IMR-90 (cell line): ENCODE measurements around the gene CLEC2D. TPM values are rescaled to one million over a fixed set of nuclear protein-coding genes. Genes with fewer than 3 reads are reported as not detected.

Source experiments
- ATAC-seq: fragments of 200-7000 bp; cut with Tn5 transposase; 2 replicates; pipeline ENCODE4 v1.9.1; 2020; ENCODE audit warnings: low read depth, mild to moderate bottlenecking, moderate library complexity
- BruUV-seq: library from RNA; stranded (reverse); fragments of 400-500 nt; replicated peaks from 2 replicates; lab custom pipeline; 2021; lab: Mats Ljungman, UMichigan
- CTCF ChIA-PET: fragments of 300-600 bp; formaldehyde crosslinking; extraction: SDS; loops from one replicate; lab custom pipeline; 2021; ENCODE audit warnings: antibody characterized with exemption; lab: Yijun Ruan, JAX
- POLR2A ChIA-PET: fragments of 300-600 bp; sonication (Branson Sonifier 250); formaldehyde crosslinking; loops from one replicate; lab custom pipeline; 2022; ENCODE audit warnings: antibody characterized with exemption; ENCODE audit not compliant: unreplicated experiment; lab: Charles Lee
- DNase-seq: peaks from one replicate; pipeline ENCODE4 v3.0.0; 2013
- H2AFZ ChIP-seq: replicated peaks from 2 replicates; pipeline ENCODE3; 2013; ENCODE audit warnings: low read length, mild to moderate bottlenecking; ENCODE audit not compliant: poor library complexity
- H2AK5ac ChIP-seq: 2 replicates; pipeline ENCODE4 v1.6.1; 2013; ENCODE audit warnings: low read depth, low read length, inconsistent platforms
- H2AK9ac ChIP-seq: replicated peaks from 2 replicates; pipeline ENCODE3; 2013; ENCODE audit warnings: mild to moderate bottlenecking, low read depth, low read length, moderate library complexity; ENCODE audit not compliant: poor library complexity
- H2BK120ac ChIP-seq: 2 replicates; pipeline ENCODE4 v1.6.1; 2013; ENCODE audit warnings: low read depth, low read length, inconsistent platforms
- H2BK15ac ChIP-seq: 3 replicates; pipeline ENCODE4 v1.6.1; 2013; ENCODE audit warnings: low read depth, low read length, inconsistent platforms
- H2BK20ac ChIP-seq: 2 replicates; pipeline ENCODE4 v1.6.1; 2013; ENCODE audit warnings: low read depth, mild to moderate bottlenecking, inconsistent platforms, low read length, moderate library complexity
- H2BK5ac ChIP-seq: 2 replicates; pipeline ENCODE4 v1.6.1; 2013; ENCODE audit warnings: mild to moderate bottlenecking, low read depth, low read length, inconsistent platforms; ENCODE audit not compliant: poor library complexity, severe bottlenecking
- H3K14ac ChIP-seq: replicated peaks from 2 replicates; pipeline ENCODE4 v1.6.1; 2013; ENCODE audit warnings: low read depth, low read length, inconsistent platforms
- H3K18ac ChIP-seq: 2 replicates; pipeline ENCODE4 v1.6.1; 2013; ENCODE audit warnings: low read depth, low read length, control low read depth
- H3K23ac ChIP-seq: 2 replicates; pipeline ENCODE4 v1.6.1; 2013; ENCODE audit warnings: low read depth, low read length, inconsistent platforms
- H3K27ac ChIP-seq: 2 replicates; pipeline ENCODE4 v1.5.1; 2013; ENCODE audit warnings: mild to moderate bottlenecking, control low read depth, low read length; ENCODE audit not compliant: insufficient read depth
- H3K27me3 ChIP-seq: 2 replicates; pipeline ENCODE4 v1.6.1; 2013; ENCODE audit warnings: low read length; ENCODE audit not compliant: control insufficient read depth, insufficient read depth
- H3K36me3 ChIP-seq: 2 replicates; pipeline ENCODE4 v1.6.1; 2013; ENCODE audit warnings: low read length, mixed read lengths; ENCODE audit not compliant: control insufficient read depth, insufficient read depth
- H3K4ac ChIP-seq: 2 replicates; pipeline ENCODE4 v1.6.1; 2013; ENCODE audit warnings: low read depth, low read length, inconsistent platforms
- H3K4me1 ChIP-seq: 2 replicates; pipeline ENCODE4 v1.6.1; 2013; ENCODE audit warnings: low read length, mixed read lengths; ENCODE audit not compliant: control insufficient read depth, insufficient read depth
- H3K4me2 ChIP-seq: 2 replicates; pipeline ENCODE4 v1.6.1; 2013; ENCODE audit warnings: low read depth, mild to moderate bottlenecking, control low read depth, low read length, moderate library complexity
- H3K4me3 ChIP-seq: 2 replicates; pipeline ENCODE4 v1.5.1; 2013; ENCODE audit warnings: low read depth, mild to moderate bottlenecking, control low read depth, low read length, moderate library complexity; ENCODE audit not compliant: insufficient read depth
- H3K56ac ChIP-seq: 2 replicates; pipeline ENCODE4 v1.6.1; 2013; ENCODE audit warnings: low read length, inconsistent platforms; ENCODE audit not compliant: insufficient read depth; ENCODE audit errors: extremely low read depth
- H3K79me1 ChIP-seq, 2 experiments: 2 replicates each; pipeline ENCODE4 v1.6.1; 2013; ENCODE audit warnings: low read length in 2 of 2, inconsistent platforms in 1 of 2, low read depth in 1 of 2
- H3K9ac ChIP-seq: 2 replicates; pipeline ENCODE4 v1.6.1; 2013; ENCODE audit warnings: low read depth, low read length, control low read depth
- H3K9me1 ChIP-seq: 2 replicates; pipeline ENCODE4 v1.6.1; 2013; ENCODE audit warnings: low read length, inconsistent platforms; ENCODE audit not compliant: insufficient read depth
- H3K9me3 ChIP-seq: 2 replicates; pipeline ENCODE4 v1.6.1; 2013; ENCODE audit warnings: low read length; ENCODE audit not compliant: control insufficient read depth, insufficient read depth
- H4K20me1 ChIP-seq: 2 replicates; pipeline ENCODE4 v1.6.1; 2013; ENCODE audit warnings: low read length, inconsistent platforms; ENCODE audit not compliant: insufficient read depth
- H4K5ac ChIP-seq: 2 replicates; pipeline ENCODE4 v1.6.1; 2013; ENCODE audit warnings: mild to moderate bottlenecking, low read depth, low read length, control low read depth
- H4K8ac ChIP-seq, 2 experiments: 2 replicates each; pipeline ENCODE4 v1.6.1; 2013; ENCODE audit warnings: low read depth in 2 of 2, low read length in 2 of 2, control low read depth in 1 of 2, inconsistent platforms in 1 of 2
- H4K91ac ChIP-seq: 2 replicates; pipeline ENCODE4 v1.6.1; 2013; ENCODE audit warnings: low read depth, low read length, inconsistent platforms; ENCODE audit not compliant: insufficient read depth
- BHLHE40 ChIP-seq: fragments of 150-350 bp; IDR thresholded peaks from 2 replicates; pipeline ENCODE4 v1.6.1; 2016; ENCODE audit warnings: mild to moderate bottlenecking, low read depth, low read length
- CEBPB ChIP-seq: IDR thresholded peaks from 2 replicates; pipeline ENCODE4 v1.6.1; 2012; ENCODE audit warnings: low read depth, low read length, improper control_type of control experiment
- CHD1 ChIP-seq: IDR thresholded peaks from 2 replicates; pipeline ENCODE4 v1.6.1; 2012; ENCODE audit warnings: low read depth, low read length, improper control_type of control experiment
- FOS ChIP-seq: fragments of 150-350 bp; IDR thresholded peaks from 2 replicates; pipeline ENCODE4 v1.6.1; 2016; ENCODE audit warnings: low read depth, low read length
- MAFK ChIP-seq: IDR thresholded peaks from 2 replicates; pipeline ENCODE4 v1.6.1; 2012; ENCODE audit warnings: low read depth, low read length, improper control_type of control experiment
- MAZ ChIP-seq: IDR thresholded peaks from 2 replicates; pipeline ENCODE4 v1.6.1; 2012; ENCODE audit warnings: low read depth, mild to moderate bottlenecking, low read length, improper control_type of control experiment, moderate library complexity, borderline replicate concordance
- MXI1 ChIP-seq: IDR thresholded peaks from 2 replicates; pipeline ENCODE4 v1.6.1; 2012; ENCODE audit warnings: low read depth, mild to moderate bottlenecking, low read length, moderate library complexity, borderline replicate concordance
- RAD21 ChIP-seq: IDR thresholded peaks from 2 replicates; pipeline ENCODE4 v1.6.1; 2012; ENCODE audit warnings: low read length, improper control_type of control experiment
- SMC3 ChIP-seq: fragments of 150-350 bp; IDR thresholded peaks from 2 replicates; pipeline ENCODE4 v1.6.1; 2016; ENCODE audit warnings: low read depth, mild to moderate bottlenecking, antibody characterized with exemption, low read length, moderate library complexity
- WGBS, 2 experiments: methylation state at CpG; one replicate each; pipeline versions ENCODE4 v1.1.5 to v1.1.7; 2013; ENCODE audit warnings: missing lambda C conversion rate in 2 of 2; ENCODE audit not compliant: insufficient read length in 1 of 2; ENCODE audit errors: extremely low coverage in 2 of 2; 5-methylcytosine and 5-hydroxymethylcytosine counted together
- dilution Hi-C: fragments of 300-500 bp; cut with HindIII; formaldehyde crosslinking; loops from one replicate; pipeline ENCODE4 v1.14.3; 2018; ENCODE audit warnings: low sequenced_read_pairs; ENCODE audit not compliant: unreplicated experiment
- in situ Hi-C: fragments of 300-500 bp; cut with MboI; formaldehyde crosslinking; loops from 3 replicates; pipeline ENCODE4 v1.14.3; 2019; ENCODE audit warnings: low sequenced_read_pairs, inconsistent platforms, mixed read lengths
- intact Hi-C: fragments of 100-400 bp; cut with micrococcal nuclease; formaldehyde crosslinking; loops from 2 replicates; pipeline ENCODE4 v1.10.0; 2022
- polyA plus RNA-seq, 3 experiments: library from polyadenylated mRNA; depleted of rRNA; stranded (reverse); fragments of >200 nt; gene quantifications; 2 replicates each; pipeline ENCODE4 v1.2.3, GENCODE V29; 2012; ENCODE audit warnings: low replicate concordance in 1 of 3
- total RNA-seq: library from RNA; depleted of rRNA; stranded (reverse); fragments of >200 nt; gene quantifications from 2 replicates; pipeline ENCODE4 v1.2.3, GENCODE V29; 2012

CLEC2D gene
- total and polyA plus RNA-seq, 2 of the 4 experiments (the other 2 are of a cell fraction), result 0.72 to 1.2 TPM

DNA sequence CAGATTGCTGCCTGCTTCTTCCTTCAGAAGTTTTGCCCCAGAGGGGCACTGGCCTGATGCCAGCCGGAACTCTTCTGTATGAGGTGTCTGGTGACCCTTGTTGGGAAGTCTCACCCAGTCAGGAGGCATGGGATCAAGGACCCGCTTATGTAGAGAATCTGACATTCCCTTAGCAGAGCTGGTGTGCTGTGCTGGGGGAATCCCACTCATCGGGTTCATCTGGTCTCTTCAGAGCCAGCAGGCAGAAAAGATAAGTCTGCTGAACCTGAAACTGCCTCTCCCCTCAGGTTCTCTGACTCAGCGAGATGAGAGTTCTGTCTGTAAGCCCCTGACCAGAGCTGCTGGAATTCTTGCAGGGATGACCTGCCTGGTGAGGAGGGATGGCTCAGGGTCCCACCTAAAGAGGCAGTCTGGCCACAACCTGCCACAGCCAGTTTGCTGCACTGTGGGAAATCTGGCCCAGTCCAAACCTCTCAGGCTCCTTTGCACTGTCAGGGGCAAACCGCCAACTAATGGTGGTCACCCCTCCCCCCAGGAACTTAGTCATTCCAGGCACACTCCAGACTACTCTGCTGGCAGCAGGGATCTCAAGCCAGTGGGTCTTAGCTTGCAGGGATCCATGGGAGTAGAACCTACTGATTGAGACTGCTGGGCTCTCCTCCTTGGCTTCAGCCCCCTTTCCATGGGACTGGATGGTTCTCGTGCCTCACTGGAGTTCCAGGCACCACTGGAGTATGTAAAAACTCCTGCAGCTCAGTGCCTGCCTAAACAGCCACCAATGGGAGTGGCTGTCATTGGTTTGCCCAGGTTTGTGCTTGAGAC is 4.1 kb downstream of the CLEC2D start:
- peaks cover 0 to 6% of the 10 kb centered on the region in 2 experiments; a peak in 1 of 4 replicates for H3K79me1 ChIP-seq
- H4K91ac ChIP-seq, result peak overlapping the region; percentile 55
- peak overlapping the region; percentile 75; the same call in 1 of the 2 replicates for H3K14ac ChIP-seq
- BruUV-seq, result no TSS peak
- H3K56ac ChIP-seq, result peak overlapping the region; percentile 3; the same call in 1 of the 2 replicates
- H3K18ac ChIP-seq, result no peak overlapping the region
- H3K9ac ChIP-seq, result no peak overlapping the region
- DNase-seq (peak; percentile 92), ATAC-seq (peak; percentile 100)
- peak overlapping the region; percentile 83 for H2AFZ ChIP-seq
- no peak overlapping the region for H4K5ac ChIP-seq
- peak overlapping the region; percentile 67 for H3K4ac ChIP-seq
- H3K4me1 ChIP-seq, result peaks cover 10% of the 10 kb centered on the region
- H2BK15ac ChIP-seq, result peak overlapping the region; percentile 58; the same call in 1 of the 3 replicates
- WGBS, 2 experiments, result no CpG with 5 or more reads among the region's 6 CpGs
- dilution Hi-C loops (no loop called here), intact Hi-C loops (loop anchor here (1.0 kb wide), 1 partner anchor 25 kb away; no protein-coding TSS in a partner anchor), in situ Hi-C loops (no loop called here)
- H3K9me3 ChIP-seq, result no peaks in the 10 kb centered on the region
- POLR2A ChIA-PET, result no interaction called here
- peak overlapping the region; percentile 67 for H2BK20ac ChIP-seq
- H3K4me2 ChIP-seq, result 0 out of 2 replicates have a peak overlapping the region, but pooled peaks have one; percentile 5
- no peaks in the 10 kb centered on the region for H3K27me3 ChIP-seq
- H3K23ac ChIP-seq, result peak overlapping the region; percentile 61; the same call in 1 of the 2 replicates
- H2AK5ac ChIP-seq, result no peak overlapping the region; the same call in 1 of the 2 replicates
- peak overlapping the region; percentile 0 for H2AK9ac ChIP-seq
- no peaks in the 10 kb centered on the region for H4K20me1 ChIP-seq
- peak overlapping the region; percentile 79 for H2BK120ac ChIP-seq
- peak overlapping the region in 1 of 2 experiments; percentile 82; a peak in 2 of 4 replicates for H4K8ac ChIP-seq
- H2BK5ac ChIP-seq, result peak overlapping the region; percentile 65
- CTCF ChIA-PET, result no interaction called here
- no peak overlapping the region; the same call in 1 of the 2 replicates for H3K27ac ChIP-seq
- peaks cover 10% of the 10 kb centered on the region for H3K9me1 ChIP-seq
- no peaks in the 10 kb centered on the region for H3K36me3 ChIP-seq
- TF ChIP-seq CHD1, result no peak
- TF ChIP-seq MXI1, result no peak
- TF ChIP-seq FOS, result no peak; the same call in none of the 2 replicates
- TF ChIP-seq SMC3, result no peak
- TF ChIP-seq BHLHE40, result peak; percentile 72
- TF ChIP-seq RAD21, result 0 out of 2 replicates have a peak, but pooled peaks have one; percentile 4
- TF ChIP-seq MAFK, result 0 out of 2 replicates have a peak, but pooled peaks have one; percentile 1
- TF ChIP-seq MAZ, result peak; percentile 59; the same call in 1 of the 2 replicates
- no peak for TF ChIP-seq CEBPB
- H3K4me3 ChIP-seq, result no peak overlapping the region
